Right cardiac atrium (tissue), 5 donors: ENCODE data around the gene MARK2. TPM values are rescaled to one million over a fixed set of nuclear protein-coding genes. Genes with fewer than 3 reads are reported as not detected.
"Not testable (repeated sequence)": the region's sequence is repeated elsewhere in the genome, so short reads cannot be mapped to it uniquely, and the experiment has no call there.

Experiments used
- ATAC-seq, 2 donors: fragments of 200-7000 bp; cut with Tn5 transposase; one replicate each; pipeline versions ENCODE4 v1.8.0 to v1.9.1; 2020; ENCODE audit warnings: moderate library complexity in 2 of 2, mild to moderate bottlenecking in 1 of 2
- DNase-seq, 3 donors: peaks; one replicate each; pipeline ENCODE4 v3.0.0-alpha.2; 2020
- H3K27ac ChIP-seq: one replicate; pipeline ENCODE4 v1.5.1; 2013; ENCODE audit warnings: mild to moderate bottlenecking, low read length, control low read depth, moderate library complexity
- H3K27me3 ChIP-seq: one replicate; pipeline ENCODE4 v1.6.1; 2013; ENCODE audit not compliant: control insufficient read depth, insufficient read depth
- H3K4me1 ChIP-seq: one replicate; pipeline ENCODE4 v1.6.1; 2013; ENCODE audit warnings: low read length; ENCODE audit not compliant: control insufficient read depth, insufficient read depth
- H3K4me3 ChIP-seq: one replicate; pipeline ENCODE4 v1.5.1; 2013; ENCODE audit warnings: low read length, control low read depth
- H3K9me3 ChIP-seq: one replicate; pipeline ENCODE4 v1.6.1; 2013; ENCODE audit warnings: low read length; ENCODE audit not compliant: control insufficient read depth
- WGBS: extraction: QIAGEN DNeasy Blood & Tissue Kit; methylation state at CpG from one replicate; pipeline ENCODE4 v1.1.7; 2013; 5-methylcytosine and 5-hydroxymethylcytosine counted together
- intact Hi-C, 4 donors: fragments of 100-400 bp; cut with DNase I; formaldehyde crosslinking; loops; one replicate each; pipeline versions ENCODE4 v1.11.0 to v1.14.0; 2022 to 2023
- long read RNA-seq, 4 donors: library from polyadenylated mRNA; unstranded; transcript quantifications; one replicate each; pipeline ENCODE4 v2.0.0, GENCODE V29; 2020 to 2021
- polyA plus RNA-seq: library from polyadenylated mRNA; stranded (reverse); fragments of 200-250 nt; gene quantifications from one replicate; pipeline ENCODE4 v1.2.3, GENCODE V29; 2013
- total RNA-seq, 4 donors: library from RNA; stranded (reverse); fragmentation: NEBNext Ultra II Directional; extraction: Animal tissue kit (Norgen Biotek cat#: 25700); gene quantifications; one replicate each; pipeline ENCODE4 v1.2.1, GENCODE V29; 2021
- donor health status: healthy with polysubstance abuse.
- donor health status: DM: no; HTN: yes; CAD: no.
- donor health status: DM: no; HTN: no; CAD: no.
- donor health status: DM: no; HTN: yes; CAD: no; lungs with severe emphysema.
- donor health status: DM: yes; HTN: yes; CAD: no.

MARK2 gene
- 10 to 100 TPM; 31.3 to 45.3 (median 41.1) TPM for total RNA-seq
- 20.0 TPM for polyA plus RNA-seq
- long read RNA-seq, donor 1, transcript MARK2-208 (17 exons, 2,924 nt) = major isoform, 5 of 78 reads
- long read RNA-seq, donor 1, transcript MARK2-201 (16 exons, 2,903 nt) = major isoform, 5 of 78 reads
- long read RNA-seq, donor 1, partial matches to known transcripts = 17 of 78 reads
- long read RNA-seq, donor 1, other reads (novel, unspliced or antisense) = 47 of 78 reads
- long read RNA-seq, donor 2, partial matches to known transcripts = 12 of 19 reads
- long read RNA-seq, donor 2, other reads (novel, unspliced or antisense) = 7 of 19 reads
- long read RNA-seq, donor 3, partial matches to known transcripts = 5 of 15 reads
- long read RNA-seq, donor 3, other reads (novel, unspliced or antisense) = 9 of 15 reads
- long read RNA-seq, donor 4, full-length matches to known transcripts = 2 of 16 reads
- long read RNA-seq, donor 4, partial matches to known transcripts = 11 of 16 reads
- long read RNA-seq, donor 4, other reads (novel, unspliced or antisense) = 3 of 16 reads

GRCh38 chr11:63838678-63839507 is at the start of gene MARK2:
TSS of gene MARK2 (plus strand) at chr11:63839110. CDS start at chr11:63839507, 397 bp downstream.
- intact Hi-C loops = loop anchor here in 3 of 4 donors (5.0 to 10.0 kb wide), 3 partner anchors 308 to 316 kb away; no protein-coding TSS in a partner anchor
- Histone ChIP-seq H3K27me3 (no peaks in the 10 kb centered on the region), H3K4me1 (peaks cover 16% of the 10 kb centered on the region), H3K9me3 (no peaks in the 10 kb centered on the region), H3K27ac (peak within 1 kb of the TSS; percentile 87), H3K4me3 (peak within 1 kb of the TSS; percentile 98)
- WGBS = under 1% methylated on average over 100 of the region's 100 CpGs
- ATAC-seq (peak; percentile 91 to 94), DNase-seq (peak; percentile 97 to 99 (median 99))

GRCh38 chr11:63791495-63792167 is 47.3 kb upstream of the MARK2 start:
- 95% methylated on average over 6 of the region's 6 CpGs for WGBS
- no peak for DNase-seq
- intact Hi-C loops = no loop called here
- no peak for ATAC-seq
- Histone ChIP-seq H3K27ac (no peak overlapping the region), H3K4me1 (no peaks in the 10 kb centered on the region), H3K27me3 (no peaks in the 10 kb centered on the region), H3K9me3 (no peaks in the 10 kb centered on the region), H3K4me3 (no peak overlapping the region)

- no peak overlapping the region for H3K4me3 ChIP-seq
- intact Hi-C loops = no loop called here
- no peak for DNase-seq
- no peaks in the 10 kb centered on the region for H3K27me3 ChIP-seq
- H3K4me1 ChIP-seq = no peaks in the 10 kb centered on the region
- no peaks in the 10 kb centered on the region for H3K9me3 ChIP-seq
- H3K27ac ChIP-seq = no peak overlapping the region
- no peak for ATAC-seq
These were observed 45.7 kb upstream of the MARK2 start for GRCh38 chr11:63793161-63793560.

GRCh38 chr11:63795066-63795465 is 43.8 kb upstream of the MARK2 start:
- Histone ChIP-seq H3K4me3 (no peak overlapping the region), H3K9me3 (no peaks in the 10 kb centered on the region), H3K4me1 (no peaks in the 10 kb centered on the region), H3K27me3 (no peaks in the 10 kb centered on the region), H3K27ac (no peak overlapping the region)
- no peak for ATAC-seq
- WGBS = 79% methylated on average over 11 of the region's 11 CpGs
- intact Hi-C loops = no loop called here
- no peak for DNase-seq

GRCh38 chr11:63800921-63801320 is 38.0 kb upstream of the MARK2 start:
- H3K4me3 ChIP-seq = no peak overlapping the region
- no peaks in the 10 kb centered on the region for H3K27me3 ChIP-seq
- 86% methylated on average over 5 of the region's 5 CpGs for WGBS
- no peak for DNase-seq
- intact Hi-C loops = no loop called here
- no peak overlapping the region for H3K27ac ChIP-seq
- H3K9me3 ChIP-seq = no peaks in the 10 kb centered on the region
- H3K4me1 ChIP-seq = no peaks in the 10 kb centered on the region
- no peak for ATAC-seq

GRCh38 chr11:63802637-63803414 is 36.1 kb upstream of the MARK2 start:
- H3K27me3 ChIP-seq = no peaks in the 10 kb centered on the region
- DNase-seq = no peak
- H3K9me3 ChIP-seq = no peaks in the 10 kb centered on the region
- no peak for ATAC-seq
- intact Hi-C loops = no loop called here
- H3K27ac ChIP-seq = no peak overlapping the region
- 88% methylated on average over 10 of the region's 10 CpGs for WGBS
- H3K4me3 ChIP-seq = no peak overlapping the region
- H3K4me1 ChIP-seq = no peaks in the 10 kb centered on the region

- Histone ChIP-seq H3K27ac (no peak overlapping the region), H3K9me3 (no peaks in the 10 kb centered on the region), H3K4me1 (no peaks in the 10 kb centered on the region), H3K27me3 (no peaks in the 10 kb centered on the region), H3K4me3 (no peak overlapping the region)
- 85% methylated on average over 6 of the region's 6 CpGs for WGBS
- no peak for DNase-seq
- intact Hi-C loops = no loop called here
- no peak for ATAC-seq
These were observed 34.7 kb upstream of the MARK2 start for GRCh38 chr11:63804259-63804658.

- intact Hi-C loops = no loop called here
- H3K4me1 ChIP-seq = no peaks in the 10 kb centered on the region
- peak overlapping the region; percentile 8 for H3K27ac ChIP-seq
- peak; percentile 93 to 94 for ATAC-seq
- no peaks in the 10 kb centered on the region for H3K9me3 ChIP-seq
- 51% methylated on average over 9 of the region's 9 CpGs for WGBS
- no peak overlapping the region for H3K4me3 ChIP-seq
- no peaks in the 10 kb centered on the region for H3K27me3 ChIP-seq
- DNase-seq = peak in 2 of 3 donors; percentile 64 to 67
These were observed 33.0 kb upstream of the MARK2 start for GRCh38 chr11:63805844-63806415.

- H3K9me3 ChIP-seq, H3K4me1 ChIP-seq, ATAC-seq, H3K27ac ChIP-seq, DNase-seq, H3K4me3 ChIP-seq, H3K27me3 ChIP-seq: not testable (repeated sequence)
- intact Hi-C loops = loop anchor here in 1 of 4 donors (5.0 kb wide), 1 partner anchor 43 kb away; the partner anchor contains the start of gene ZFTA
- 96% methylated on average over 11 of the region's 11 CpGs for WGBS
These were observed 28.5 kb upstream of the MARK2 start for GRCh38 chr11:63810383-63810782.

- Histone ChIP-seq H3K9me3 (no peaks in the 10 kb centered on the region), H3K27ac (no peak overlapping the region), H3K4me3 (no peak overlapping the region), H3K4me1 (no peaks in the 10 kb centered on the region), H3K27me3 (no peaks in the 10 kb centered on the region)
- WGBS = 82% methylated on average over 3 of the region's 3 CpGs
- ATAC-seq = no peak
- intact Hi-C loops = loop anchor here in 1 of 4 donors (5.0 kb wide), 1 partner anchor 44 kb away; the partner anchor contains the start of gene ZFTA
- DNase-seq = no peak
These were observed 27.4 kb upstream of the MARK2 start for GRCh38 chr11:63811522-63811921.
